Fibroblast of lung (primary cell): ENCODE measurements around the gene URI1.

Experiments
- EZH2 ChIP-seq: IDR thresholded peaks from 2 replicates; pipeline ENCODE4 v1.5.1; 2012; ENCODE audit warnings: low read length, control low read depth, mild to moderate bottlenecking; ENCODE audit errors: missing control alignments
- TF ChIP-seq, protein P1 (sequence below), 2 donors: IDR thresholded peaks in 1 of 2; conservative IDR thresholded peaks in 1 of 2; 1 replicate in 1 of 2; 2 replicates in 1 of 2; pipeline ENCODE4 v1.5.1; 2011 to 2012; ENCODE audit warnings: low read length in 2 of 2, control low read depth in 1 of 2, inconsistent platforms in 1 of 2, low read depth in 1 of 2, mild to moderate bottlenecking in 1 of 2

DNA sequence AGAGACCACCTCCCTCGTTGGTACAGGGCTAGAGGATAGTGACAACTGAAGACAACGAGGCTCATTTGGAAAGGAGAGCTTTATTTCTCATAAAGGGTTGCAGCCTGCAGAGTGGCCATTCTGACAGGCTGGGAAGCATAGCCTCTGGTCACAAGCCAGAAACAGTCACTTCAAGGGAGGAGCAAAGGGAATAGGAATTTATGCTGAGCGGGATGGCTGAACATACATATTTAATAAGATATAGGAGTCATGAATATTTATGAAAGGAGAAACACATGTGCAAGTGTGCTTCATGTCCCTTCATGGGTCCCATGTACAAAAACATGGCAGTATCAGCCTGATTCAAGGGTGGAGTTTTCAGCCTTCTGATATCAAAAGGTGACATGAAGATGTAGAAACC, 27.1 kb upstream of the URI1 start:
- TF ChIP-seq, protein P1, sequence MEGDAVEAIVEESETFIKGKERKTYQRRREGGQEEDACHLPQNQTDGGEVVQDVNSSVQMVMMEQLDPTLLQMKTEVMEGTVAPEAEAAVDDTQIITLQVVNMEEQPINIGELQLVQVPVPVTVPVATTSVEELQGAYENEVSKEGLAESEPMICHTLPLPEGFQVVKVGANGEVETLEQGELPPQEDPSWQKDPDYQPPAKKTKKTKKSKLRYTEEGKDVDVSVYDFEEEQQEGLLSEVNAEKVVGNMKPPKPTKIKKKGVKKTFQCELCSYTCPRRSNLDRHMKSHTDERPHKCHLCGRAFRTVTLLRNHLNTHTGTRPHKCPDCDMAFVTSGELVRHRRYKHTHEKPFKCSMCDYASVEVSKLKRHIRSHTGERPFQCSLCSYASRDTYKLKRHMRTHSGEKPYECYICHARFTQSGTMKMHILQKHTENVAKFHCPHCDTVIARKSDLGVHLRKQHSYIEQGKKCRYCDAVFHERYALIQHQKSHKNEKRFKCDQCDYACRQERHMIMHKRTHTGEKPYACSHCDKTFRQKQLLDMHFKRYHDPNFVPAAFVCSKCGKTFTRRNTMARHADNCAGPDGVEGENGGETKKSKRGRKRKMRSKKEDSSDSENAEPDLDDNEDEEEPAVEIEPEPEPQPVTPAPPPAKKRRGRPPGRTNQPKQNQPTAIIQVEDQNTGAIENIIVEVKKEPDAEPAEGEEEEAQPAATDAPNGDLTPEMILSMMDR (conservative IDR thresholded peaks at IDR 0.05 in 1 of 2, IDR thresholded peaks at IDR 0.05 in 1 of 2; ENCODE audit: low read depth in 1 of 2, low read length in 2 of 2), result no peak
- TF ChIP-seq EZH2, result no peak
